GM18498 (cell line): ENCODE measurements around the gene APBA1.

Experiments used
- ATAC-seq: cut with Tn5 transposase; IDR thresholded peaks from one replicate; pipeline ENCODE4 v1.9.1; 2021; ENCODE audit warnings: mild to moderate bottlenecking, moderate library complexity; ENCODE audit not compliant: unreplicated experiment

APBA1 gene

DNA sequence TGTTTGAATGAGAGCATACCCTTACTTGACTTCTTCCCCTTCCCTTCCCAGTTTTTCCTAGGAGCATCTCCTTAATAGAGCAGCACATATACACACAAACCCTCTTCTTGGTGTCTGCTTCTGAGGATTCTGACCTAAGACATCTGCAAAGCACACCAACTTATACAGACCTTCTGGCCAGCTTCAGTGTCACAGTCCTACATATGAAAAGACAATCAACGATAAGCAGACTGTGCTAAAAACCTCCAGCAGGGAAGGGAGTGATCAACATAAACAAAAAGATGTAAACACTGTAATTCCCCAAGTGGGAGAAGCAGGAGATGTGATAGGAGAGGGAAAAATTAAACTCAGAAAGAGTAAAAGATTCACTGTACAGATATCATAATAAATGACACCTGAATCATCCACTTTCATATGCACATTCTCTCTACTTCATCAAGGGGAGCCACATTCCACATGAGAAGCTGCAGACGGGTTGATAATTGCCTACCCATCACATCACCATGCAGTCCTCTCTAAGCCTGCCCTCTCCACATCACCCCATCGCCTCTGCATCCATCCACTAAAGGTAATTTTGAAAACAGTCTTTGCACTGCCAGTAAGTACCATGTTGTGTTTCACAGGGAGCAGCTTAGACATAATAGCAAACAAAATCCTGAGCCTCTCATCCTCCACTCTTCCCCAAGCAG is 13.0 kb downstream of the APBA1 start:
- no peak for ATAC-seq

DNA sequence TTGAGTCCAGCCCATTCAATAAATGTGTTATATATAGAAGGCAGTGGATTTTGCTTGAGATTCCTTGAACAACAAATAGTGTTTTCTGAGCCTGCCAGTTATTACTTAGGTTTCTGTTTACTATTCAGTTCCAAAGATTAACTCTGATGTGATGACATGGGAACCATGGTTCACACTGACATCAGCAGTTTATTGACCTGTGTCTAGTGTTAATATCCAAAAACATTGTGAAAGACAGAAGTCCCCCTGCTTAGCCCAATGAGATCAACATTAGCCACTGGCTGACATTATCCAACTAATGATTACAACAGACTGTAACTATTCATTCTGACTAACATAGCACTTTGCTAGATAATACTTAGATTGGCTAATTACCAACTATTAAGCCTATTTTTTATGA is 14.9 kb downstream of the APBA1 start:
- ATAC-seq, result no peak

DNA sequence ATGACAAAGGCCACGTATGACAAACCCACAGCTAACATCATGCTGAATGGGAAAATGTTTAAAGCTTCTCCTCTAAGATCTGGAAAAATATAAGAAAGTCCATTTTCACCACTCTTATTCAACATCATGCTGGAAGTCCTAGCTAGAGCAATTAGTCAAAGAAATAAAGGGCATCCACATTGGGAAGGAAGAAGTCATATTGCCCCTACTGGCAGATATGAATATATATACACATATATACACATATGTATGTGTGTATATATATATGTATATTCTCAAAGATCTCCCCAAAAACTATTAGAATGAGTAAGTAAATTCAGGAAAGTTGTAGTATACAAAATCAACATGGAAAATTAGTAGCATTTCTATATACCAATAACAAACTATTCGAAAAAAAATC is 17.1 kb downstream of the APBA1 start:
- no peak for ATAC-seq

DNA sequence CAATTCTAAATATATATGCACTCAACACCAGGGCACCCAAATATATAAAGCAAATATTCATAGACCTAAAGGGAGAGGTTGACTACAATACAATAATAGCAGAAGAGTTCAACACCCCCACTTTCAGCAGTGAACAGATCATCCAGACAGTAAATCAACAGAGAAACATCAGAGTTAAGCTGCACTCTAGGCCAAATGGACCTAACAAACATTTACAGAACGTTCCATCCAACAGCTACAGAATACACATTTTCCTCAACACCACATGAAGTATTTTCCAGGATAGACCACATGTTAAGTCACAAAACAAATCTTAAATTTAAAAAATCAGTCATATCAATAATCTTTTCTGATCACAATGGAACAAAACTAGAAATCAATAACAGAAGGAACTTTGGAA is 18.9 kb downstream of the APBA1 start:
- no peak for ATAC-seq

DNA sequence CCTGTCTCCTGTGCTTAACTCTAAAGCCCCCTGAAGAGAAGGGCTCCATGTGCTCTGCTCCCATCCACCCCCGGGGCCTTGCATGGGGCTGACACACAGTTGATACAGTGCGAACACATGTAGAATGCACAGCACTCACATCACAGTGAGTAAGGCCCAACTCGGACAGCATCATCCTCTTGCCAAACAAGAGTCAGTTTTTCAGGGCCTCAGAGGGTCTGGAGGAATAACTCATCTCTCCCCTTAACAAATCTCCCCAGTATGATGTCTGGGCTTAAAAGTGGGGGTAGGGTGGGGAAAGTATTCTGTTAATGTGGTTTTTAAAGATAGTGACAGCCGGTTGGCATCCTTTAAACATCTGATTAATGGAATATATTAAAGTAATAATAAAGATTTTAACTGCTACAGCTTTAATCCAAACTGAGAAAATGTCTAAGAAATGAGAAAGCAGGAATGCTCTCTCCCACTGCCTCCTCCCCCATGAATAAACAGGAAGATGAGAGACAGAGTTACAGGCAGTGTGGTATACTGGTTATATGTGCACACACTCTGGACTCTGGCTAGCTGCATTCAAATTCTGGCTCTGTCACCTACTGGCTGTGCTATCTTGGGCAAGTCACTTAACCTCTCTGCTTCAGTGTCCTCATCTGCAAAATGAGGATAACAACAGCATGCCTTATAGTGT is 22.5 kb downstream of the APBA1 start:
- ATAC-seq, result no peak

DNA sequence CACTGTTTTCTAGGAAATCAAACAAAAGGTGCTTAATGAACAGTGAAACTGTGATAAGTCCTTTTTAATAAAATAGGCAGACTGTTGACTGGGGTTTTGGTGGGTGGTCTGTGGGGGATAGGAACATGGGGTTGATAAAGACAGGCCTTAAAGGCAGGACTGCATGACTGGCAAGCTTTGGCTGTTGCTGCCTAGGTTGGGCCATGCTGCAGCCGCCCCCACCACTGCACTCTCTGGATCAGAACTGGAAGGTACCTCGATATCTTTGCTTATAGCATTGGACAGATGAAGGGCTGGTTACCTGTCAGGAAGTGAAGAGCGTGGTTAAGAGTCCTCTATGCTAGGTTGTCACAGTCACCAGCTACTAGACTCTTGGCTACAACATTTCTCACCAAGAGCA is 24.4 kb downstream of the APBA1 start:
- no peak for ATAC-seq

DNA sequence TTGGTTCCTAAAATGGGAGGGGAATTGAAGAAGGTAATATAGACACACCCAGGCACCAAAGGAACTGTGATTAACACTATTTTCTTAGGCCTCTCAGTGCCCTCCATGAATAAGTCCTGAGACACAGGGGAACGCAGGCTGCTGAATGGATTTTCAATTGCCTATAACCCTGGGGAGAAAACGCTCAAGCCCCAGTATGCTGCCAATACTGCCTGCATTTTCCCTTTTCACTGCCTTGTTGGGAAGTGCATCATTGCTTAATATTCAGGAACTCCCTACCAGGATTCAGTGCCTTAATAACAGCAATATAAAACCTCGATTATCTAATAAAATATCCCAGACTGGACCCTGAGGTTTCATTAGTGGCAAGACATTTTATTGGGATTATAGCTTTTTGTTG is 25.4 kb downstream of the APBA1 start:
- ATAC-seq, result no peak

DNA sequence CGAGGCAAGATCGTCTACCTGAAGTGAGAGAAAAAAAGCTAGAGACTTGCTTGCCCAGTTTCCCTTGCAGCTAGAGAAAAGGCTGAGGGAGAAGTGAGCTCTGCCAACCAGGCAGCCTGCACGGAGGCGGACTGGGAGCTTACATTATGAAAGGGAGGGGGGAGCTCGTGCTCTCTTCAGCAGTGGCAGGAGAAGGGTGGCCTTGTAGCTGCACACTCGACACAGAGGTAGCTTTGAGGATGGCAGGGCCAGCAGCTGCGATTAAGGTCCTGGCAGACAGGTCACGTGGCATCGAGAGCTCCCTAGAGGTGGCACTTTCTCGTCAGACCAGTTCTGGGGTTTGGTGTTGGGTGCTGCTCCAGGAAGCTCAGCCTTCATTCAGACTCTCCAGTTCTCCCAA is 26.7 kb downstream of the APBA1 start:
- no peak for ATAC-seq

DNA sequence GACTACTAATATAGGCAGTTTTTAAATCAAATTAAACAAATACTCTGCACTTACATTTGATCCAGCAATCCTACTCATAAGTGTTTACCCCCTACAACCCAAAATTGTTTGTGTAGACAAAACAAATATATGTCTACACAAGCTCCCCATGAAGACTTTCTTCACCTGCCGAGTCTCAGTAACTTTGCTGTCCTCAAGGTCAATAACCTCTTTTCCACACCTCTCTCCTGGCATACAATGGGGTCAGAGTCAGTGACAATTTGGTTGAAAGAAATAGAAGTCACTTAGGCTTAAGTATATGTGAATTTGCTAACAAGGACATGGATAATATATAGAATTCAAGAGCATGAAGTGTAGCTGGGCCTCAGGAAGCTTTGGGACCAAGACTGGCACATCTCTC is 29.1 kb downstream of the APBA1 start:
- ATAC-seq, result no peak

DNA sequence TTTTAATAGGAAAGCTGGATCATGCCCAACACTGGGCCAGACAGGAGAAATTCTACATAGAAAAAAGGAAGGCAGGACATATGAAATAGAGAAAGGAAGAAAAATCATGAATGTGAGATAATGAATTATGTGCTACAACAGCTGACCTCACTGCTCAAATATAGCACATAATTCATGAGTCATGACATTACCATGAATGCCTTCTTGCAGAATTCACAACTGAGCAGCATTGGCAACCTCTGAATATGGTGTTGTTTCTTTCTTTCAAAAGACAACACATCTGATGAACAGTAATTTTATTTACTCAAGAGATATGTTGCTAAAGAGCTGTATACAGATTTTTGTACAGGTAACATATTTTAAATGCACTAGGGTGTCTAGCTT is 34.4 kb downstream of the APBA1 start:
- ATAC-seq, result no peak

DNA sequence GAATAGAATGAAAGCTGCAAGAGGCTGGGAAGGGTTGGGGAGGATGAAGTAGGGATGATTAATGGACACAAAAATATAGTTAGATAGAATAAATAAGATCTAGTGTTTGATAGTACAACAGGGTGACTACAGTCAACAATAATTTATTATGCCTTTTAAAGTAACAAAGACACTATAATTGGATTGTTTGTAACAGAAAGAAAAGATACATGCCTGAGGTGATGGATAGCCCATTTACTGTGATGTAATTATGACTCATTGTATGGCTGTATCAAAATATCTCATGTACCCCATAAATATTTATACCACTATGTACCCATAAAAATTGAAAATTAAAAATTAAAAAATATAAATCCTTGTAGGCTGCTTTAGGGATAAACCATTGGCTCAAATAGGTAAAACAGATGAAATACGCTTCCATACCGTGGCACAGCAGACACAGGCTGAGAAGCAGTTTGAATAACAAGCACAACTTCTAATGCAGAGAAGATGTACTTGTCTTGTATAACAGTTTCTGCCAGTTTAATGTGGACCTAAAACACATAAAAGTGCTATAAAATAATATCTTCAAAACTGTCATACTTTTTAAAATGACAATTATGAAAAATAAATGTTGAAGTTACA is 34.9 kb downstream of the APBA1 start:
- no peak for ATAC-seq

DNA sequence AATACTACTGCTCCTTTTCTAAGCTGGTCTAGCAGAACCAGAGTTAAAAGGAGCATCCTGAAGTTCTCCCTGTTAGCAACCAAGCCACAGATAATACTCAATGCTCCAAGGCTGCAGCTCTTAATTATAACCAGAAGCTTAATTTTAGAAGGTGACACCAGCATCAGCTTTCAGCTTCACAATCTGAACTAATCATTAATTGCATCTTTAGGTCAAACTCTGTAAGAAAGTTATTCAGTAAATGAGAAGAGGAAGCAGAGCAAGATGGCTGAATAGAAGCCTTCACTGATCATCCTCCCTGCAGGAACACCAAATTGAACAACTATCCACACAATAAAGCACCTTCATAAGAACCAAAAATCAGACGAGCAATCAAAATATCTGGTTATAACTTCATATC is 38.5 kb downstream of the APBA1 start:
- no peak for ATAC-seq

DNA sequence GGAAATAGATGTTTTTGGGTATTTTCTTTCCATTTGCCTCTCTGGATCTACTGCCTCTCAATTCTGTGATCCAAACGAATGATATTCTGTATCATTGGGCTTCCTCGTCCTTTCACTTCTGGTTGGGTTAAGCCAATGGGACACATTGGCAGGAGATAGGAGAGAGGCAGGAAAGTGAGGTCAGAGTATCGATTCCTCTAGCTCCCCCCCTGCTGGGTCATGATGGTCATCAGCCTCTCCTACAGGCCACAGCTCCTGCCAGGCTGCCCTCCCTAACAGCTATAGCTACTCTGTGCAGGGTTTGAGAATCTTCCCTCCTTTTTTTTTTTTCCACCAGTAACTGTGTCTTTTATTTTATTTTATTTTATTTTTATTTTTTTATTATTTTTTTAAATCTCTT is 39.4 kb downstream of the APBA1 start:
- no peak for ATAC-seq

DNA sequence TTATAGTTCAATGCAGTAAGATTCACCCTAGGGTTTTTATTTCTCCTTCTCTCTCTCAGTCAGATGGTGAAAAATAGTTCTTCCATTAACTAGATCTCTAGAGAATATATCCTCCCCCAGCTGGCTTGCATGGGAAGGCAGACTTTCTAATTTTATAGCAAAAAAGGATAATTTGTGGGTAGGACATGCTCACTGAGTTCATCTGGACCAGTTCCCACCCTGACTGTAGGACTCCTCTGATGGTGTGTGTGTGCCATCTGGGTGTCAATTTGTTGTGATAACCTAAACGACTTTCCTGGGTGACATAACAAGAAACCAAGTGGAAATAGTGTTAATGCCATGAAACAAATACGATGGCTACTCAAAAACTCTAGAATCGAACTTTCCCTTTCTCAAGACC is 44.9 kb downstream of the APBA1 start:
- no peak for ATAC-seq

DNA sequence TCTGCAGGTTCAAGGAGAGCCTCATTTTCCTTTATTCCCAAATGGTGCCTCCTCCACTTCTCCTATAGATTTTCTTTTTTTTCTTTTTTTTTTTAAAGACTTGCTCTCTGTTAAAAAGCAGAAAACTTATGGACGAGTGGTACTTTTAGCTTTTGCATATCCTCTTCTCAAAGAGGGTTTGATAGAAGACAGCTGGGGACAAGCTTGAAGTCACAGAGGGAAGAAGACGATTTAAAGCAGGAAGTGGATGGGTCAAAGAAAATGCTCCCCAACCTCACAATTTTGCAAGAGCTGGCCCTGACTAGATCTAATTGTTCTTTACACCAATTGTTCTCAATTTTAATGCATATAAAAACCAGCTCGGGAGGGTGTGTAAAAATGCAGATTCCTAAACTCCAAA is 48.9 kb downstream of the APBA1 start:
- no peak for ATAC-seq

DNA sequence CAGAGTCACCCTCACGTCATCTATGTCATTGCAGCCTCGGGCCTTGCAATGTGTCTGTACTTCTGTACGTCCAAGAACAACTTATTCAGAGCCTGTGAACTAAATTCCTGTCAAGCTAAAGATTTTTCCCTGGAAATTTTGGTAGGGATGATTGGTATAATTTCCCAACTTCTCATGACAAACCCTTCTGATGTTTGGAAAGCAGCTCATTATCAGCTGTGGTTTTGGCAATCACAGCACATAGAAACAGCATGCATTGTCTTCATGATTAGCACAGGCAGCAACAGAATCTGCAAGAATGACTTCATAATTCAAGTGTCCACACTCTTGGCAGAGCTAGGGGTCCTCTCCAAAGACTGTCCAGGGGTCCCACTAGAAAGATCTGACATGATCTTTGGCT is 49.5 kb downstream of the APBA1 start:
- no peak for ATAC-seq

DNA sequence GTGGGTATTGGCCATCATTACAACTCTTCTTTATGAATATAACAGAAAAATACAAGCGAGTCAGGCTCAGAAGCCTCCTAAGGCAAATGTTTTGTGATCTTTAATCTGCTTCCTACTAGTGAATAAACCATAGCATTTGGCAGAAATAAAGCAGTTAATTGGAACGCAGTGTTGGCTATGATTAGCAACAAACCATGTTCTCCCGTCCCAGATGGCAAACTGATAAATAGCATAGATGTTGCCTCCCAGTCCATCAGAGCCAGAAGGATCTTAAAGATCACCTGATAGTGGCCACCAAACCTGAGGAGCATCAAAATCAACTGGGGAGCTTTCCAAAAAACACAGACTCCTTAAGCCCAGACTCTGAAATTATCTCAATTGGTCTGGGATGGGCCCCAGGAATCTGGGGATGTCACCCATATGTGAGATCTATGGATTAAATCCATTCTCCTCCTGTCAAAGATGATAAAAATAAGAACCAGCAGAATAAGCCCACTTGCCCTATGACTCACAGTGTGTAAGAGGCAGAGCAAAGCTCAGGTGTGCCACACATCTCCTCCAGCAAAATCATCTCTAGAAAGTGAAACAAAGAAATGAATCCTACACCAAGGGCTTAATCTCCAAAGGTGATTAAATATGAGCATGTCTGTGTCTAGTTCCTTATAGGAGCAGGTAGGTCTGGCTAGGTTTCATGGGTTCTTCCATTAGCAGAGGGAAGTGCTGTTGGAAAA is 50.3 kb downstream of the APBA1 start:
- no peak for ATAC-seq

DNA sequence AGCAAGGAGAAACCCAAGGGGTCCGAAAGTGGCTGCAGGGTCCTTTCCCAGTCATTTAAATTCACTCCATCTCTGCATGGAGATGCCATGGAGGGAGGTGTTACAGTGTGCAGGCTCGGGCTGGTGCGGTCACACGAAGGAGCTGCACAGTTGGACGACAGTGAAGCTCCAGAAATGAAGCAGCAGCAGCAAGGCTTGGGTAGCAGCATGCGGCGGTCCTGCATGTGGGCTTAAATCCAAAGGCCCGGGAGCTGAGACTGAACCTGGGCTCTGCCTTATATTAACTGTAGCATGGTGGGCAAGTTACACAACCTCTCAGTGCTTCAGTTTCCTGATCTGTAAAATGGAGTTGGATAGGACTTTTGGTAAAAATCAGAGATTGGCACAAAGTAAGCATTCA is 51.4 kb downstream of the APBA1 start:
- ATAC-seq, result no peak

DNA sequence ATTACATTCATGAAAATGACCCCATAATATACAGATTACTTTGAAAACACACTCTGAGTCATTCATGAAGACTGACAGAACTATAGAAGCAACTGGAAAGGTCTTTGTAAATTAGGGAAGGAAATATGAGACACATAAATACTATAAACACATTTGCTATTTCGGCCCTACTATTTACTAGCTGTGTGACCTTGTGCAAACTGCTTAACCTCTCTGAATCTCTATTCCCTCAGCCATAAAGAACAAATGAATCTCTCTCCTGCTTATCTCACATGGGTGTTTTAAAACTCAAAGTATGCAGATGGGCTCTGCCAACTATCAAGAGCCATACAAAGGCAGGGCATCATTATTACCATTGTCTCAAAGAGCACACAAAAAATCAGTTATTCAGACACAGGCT is 52.9 kb downstream of the APBA1 start:
- no peak for ATAC-seq

DNA sequence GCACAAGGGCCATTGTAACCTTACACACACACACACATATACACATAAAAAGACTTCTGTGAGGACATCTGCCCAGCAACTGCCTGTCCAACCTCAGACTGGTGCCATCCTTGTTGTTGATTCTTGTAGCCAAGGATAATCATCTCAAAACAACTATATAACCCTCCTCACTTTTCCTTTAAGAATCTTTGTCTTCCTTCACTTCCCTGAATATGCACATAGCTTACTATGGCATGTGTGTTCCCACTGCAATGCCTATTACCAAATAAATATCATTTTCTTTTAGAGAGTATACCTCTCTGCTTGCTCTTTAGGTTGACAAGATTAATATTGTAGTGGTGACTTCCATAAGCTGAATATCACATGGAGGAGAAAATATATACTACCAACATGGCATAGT is 55.2 kb downstream of the APBA1 start:
- ATAC-seq, result no peak

DNA sequence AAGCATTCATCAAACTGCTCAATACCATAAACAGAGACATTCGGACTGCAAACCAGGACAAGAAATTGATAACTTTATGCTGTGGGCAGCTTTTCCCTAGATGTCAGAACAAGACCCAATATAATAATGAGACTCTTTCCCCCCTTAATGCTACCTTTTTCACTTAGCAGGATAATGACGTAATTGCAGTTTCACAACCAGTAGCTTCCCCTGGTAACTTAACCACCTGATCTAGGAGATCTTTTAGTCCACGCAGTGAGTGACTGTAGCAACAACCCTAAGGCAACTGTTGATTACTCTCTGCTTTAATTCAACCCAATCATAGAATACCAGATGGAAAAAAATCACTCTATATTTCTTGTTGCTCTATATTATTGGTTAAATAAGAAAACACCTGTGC is 56.3 kb downstream of the APBA1 start:
- no peak for ATAC-seq

DNA sequence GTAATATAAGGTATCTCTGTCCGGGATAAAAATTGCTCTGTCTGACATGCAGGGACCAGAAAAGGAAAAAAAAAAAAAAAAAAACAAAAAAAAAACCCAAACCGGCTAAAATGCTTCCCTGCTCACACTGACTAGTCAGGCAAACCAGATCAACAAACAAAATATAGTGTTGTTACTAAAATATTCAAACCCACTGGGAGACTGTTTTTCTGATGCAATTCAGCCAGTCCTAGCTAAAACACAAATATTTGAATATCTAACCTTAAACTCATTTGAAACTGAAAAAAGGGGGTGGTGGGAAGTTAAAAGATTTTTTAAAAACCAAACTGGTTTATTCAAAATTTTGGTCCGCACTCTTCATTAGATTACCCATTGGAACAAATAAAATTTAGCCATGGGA is 61.0 kb downstream of the APBA1 start:
- no peak for ATAC-seq
